ENCODE results near the gene ADM2.

The ADM2 gene

GRCh38 chr22:50507991-50508884 is 26.9 kb downstream of the ADM2 start, which contains the start of gene NCAPH2:
Gene NCAPH2 (plus strand): TSS chr22:50508224. CDS start chr22:50508338, 114 bp downstream.
- Histone ChIP-seq H4K20me1 (ENCODE audit: insufficient read depth, low read length) (0 out of 2 replicates have a peak, but pooled peaks cover 4% of the 10 kb centered on the region), H3K36me3 (replicated peaks; ENCODE audit: low read depth, low read length) (no peaks in the 10 kb centered on the region), H3K27ac (ENCODE audit: low read length) (peak within 1 kb of the TSS; percentile 76), H3K4me3 (ENCODE audit: low read length) (peak within 1 kb of the TSS; percentile 100), H3K79me2 (ENCODE audit: low read length) (peaks cover 44% of the 10 kb centered on the region), H3K27me3 (ENCODE audit: low read depth, low read length) (no peaks in the 10 kb centered on the region), H3K4me1 (ENCODE audit: low read length) (peaks cover 15% of the 10 kb centered on the region), H2AFZ (ENCODE audit: low read depth, low read length) (peak within 1 kb of the TSS; percentile 83; the same call in 1 of the 2 replicates), H3K9ac (ENCODE audit: low read length) (peak within 1 kb of the TSS; percentile 99), H3K4me2 (ENCODE audit: low read length) (peak within 1 kb of the TSS; percentile 95), H3K9me3 (ENCODE audit: insufficient read depth, low read length) (no peaks in the 10 kb centered on the region)
- TF ChIP-seq CTCF (IDR thresholded peaks at IDR 0.05; ENCODE audit: low read depth, low read length): no peak
- no peak for TF ChIP-seq EZH2phosphoT487 (IDR thresholded peaks at IDR 0.05; ENCODE audit: low read depth)

DNA sequence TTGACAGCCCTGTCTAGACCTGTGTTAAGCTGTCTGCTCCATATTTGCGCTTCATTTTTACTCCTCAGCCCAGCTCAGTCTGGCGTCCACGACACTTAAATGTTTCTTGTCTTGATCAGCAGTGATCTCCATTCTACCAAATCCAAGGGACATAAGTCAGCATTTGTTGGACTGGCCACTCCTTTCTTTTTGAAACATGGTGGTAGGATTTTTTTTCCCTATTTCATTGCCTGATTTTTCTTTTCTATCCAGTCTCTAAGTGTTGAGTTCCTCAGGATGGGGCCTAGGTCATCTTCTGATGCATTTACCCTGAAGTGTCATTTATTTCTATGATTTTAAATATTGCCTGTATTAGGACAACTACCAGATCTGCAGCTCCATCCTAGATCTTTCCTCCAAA is 27.6 kb downstream of the ADM2 start:
- no peak overlapping the region for H3K27ac ChIP-seq (ENCODE audit: low read length)

GRCh38 chr22:50513175-50513574 is 31.8 kb downstream of the ADM2 start:
- H3K4me2 ChIP-seq (ENCODE audit: low read length): no peak overlapping the region
- H3K27ac ChIP-seq (ENCODE audit: low read length): no peak overlapping the region
- peaks cover 4% of the 10 kb centered on the region; the same call in 1 of the 2 replicates for H4K20me1 ChIP-seq (ENCODE audit: insufficient read depth, low read length)
- no peaks in the 10 kb centered on the region for H3K9me3 ChIP-seq (ENCODE audit: insufficient read depth, low read length)
- H3K4me1 ChIP-seq (ENCODE audit: low read length): peaks cover 10% of the 10 kb centered on the region
- H2AFZ ChIP-seq (ENCODE audit: low read depth, low read length): no peak overlapping the region
- TF ChIP-seq CTCF (IDR thresholded peaks at IDR 0.05; ENCODE audit: low read depth, low read length): no peak
- TF ChIP-seq EZH2phosphoT487 (IDR thresholded peaks at IDR 0.05; ENCODE audit: low read depth): no peak
- peaks cover 53% of the 10 kb centered on the region for H3K79me2 ChIP-seq (ENCODE audit: low read length)
- no peak overlapping the region for H3K4me3 ChIP-seq (ENCODE audit: low read length)
- H3K36me3 ChIP-seq (replicated peaks; ENCODE audit: low read depth, low read length): no peaks in the 10 kb centered on the region
- H3K27me3 ChIP-seq (ENCODE audit: low read depth, low read length): no peaks in the 10 kb centered on the region
- H3K9ac ChIP-seq (ENCODE audit: low read length): no peak overlapping the region

More for the DNA sequence above, 27.6 kb downstream of the ADM2 start:
- H3K9me3 ChIP-seq (ENCODE audit: insufficient read depth, low read length): no peaks in the 10 kb centered on the region
- no peaks in the 10 kb centered on the region for H3K36me3 ChIP-seq (replicated peaks; ENCODE audit: low read depth, low read length)
- H2AFZ ChIP-seq (ENCODE audit: low read depth, low read length): no peak overlapping the region
- H4K20me1 ChIP-seq (ENCODE audit: insufficient read depth, low read length): 0 out of 2 replicates have a peak, but pooled peaks cover 4% of the 10 kb centered on the region
- peaks cover 50% of the 10 kb centered on the region for H3K79me2 ChIP-seq (ENCODE audit: low read length)
- peak overlapping the region; percentile 90 for H3K4me3 ChIP-seq (ENCODE audit: low read length)
- H3K4me1 ChIP-seq (ENCODE audit: low read length): peaks cover 15% of the 10 kb centered on the region
- peak overlapping the region; percentile 95 for H3K4me2 ChIP-seq (ENCODE audit: low read length)
- H3K9ac ChIP-seq (ENCODE audit: low read length): peak overlapping the region; percentile 67
- TF ChIP-seq EZH2phosphoT487 (IDR thresholded peaks at IDR 0.05; ENCODE audit: low read depth): no peak
- no peak for TF ChIP-seq CTCF (IDR thresholded peaks at IDR 0.05; ENCODE audit: low read depth, low read length)
- no peaks in the 10 kb centered on the region for H3K27me3 ChIP-seq (ENCODE audit: low read depth, low read length)

- Histone ChIP-seq H3K27ac (ENCODE audit: low read length) (no peak overlapping the region), H3K27me3 (ENCODE audit: low read depth, low read length) (no peaks in the 10 kb centered on the region), H3K9ac (ENCODE audit: low read length) (no peak overlapping the region), H3K4me3 (ENCODE audit: low read length) (no peak overlapping the region), H3K4me2 (ENCODE audit: low read length) (no peak overlapping the region), H3K36me3 (replicated peaks; ENCODE audit: low read depth, low read length) (no peaks in the 10 kb centered on the region), H3K9me3 (ENCODE audit: insufficient read depth, low read length) (no peaks in the 10 kb centered on the region), H4K20me1 (ENCODE audit: insufficient read depth, low read length) (no peaks in the 10 kb centered on the region; the same call in 1 of the 2 replicates), H3K79me2 (ENCODE audit: low read length) (peaks cover 34% of the 10 kb centered on the region), H3K4me1 (ENCODE audit: low read length) (no peaks in the 10 kb centered on the region), H2AFZ (ENCODE audit: low read depth, low read length) (no peak overlapping the region)
- no peak for TF ChIP-seq EZH2phosphoT487 (IDR thresholded peaks at IDR 0.05; ENCODE audit: low read depth)
- TF ChIP-seq CTCF (IDR thresholded peaks at IDR 0.05; ENCODE audit: low read depth, low read length): no peak
Measured at GRCh38 chr22:50516068-50516467, 34.7 kb downstream of the ADM2 start.

Measured in OCI-LY3 (cell line).